Neutrophil (primary cell): ENCODE measurements around the gene SENP1.

Source experiments
- H3K27ac ChIP-seq: fragments of 200-600 bp; sonication (generic); 2 replicates; pipeline ENCODE4 v1.5.1; 2016; ENCODE audit warnings: mild to moderate bottlenecking, moderate library complexity
- H3K27me3 ChIP-seq: fragments of 200-600 bp; sonication (generic); 2 replicates; pipeline ENCODE4 v1.6.0; 2016; ENCODE audit warnings: mild to moderate bottlenecking
- H3K36me3 ChIP-seq: fragments of 200-600 bp; sonication (generic); 2 replicates; pipeline ENCODE4 v1.5.1; 2017
- H3K4me1 ChIP-seq, 2 experiments: fragments of 200-600 bp in 1 of 2; sonication (generic) in 1 of 2; 1 replicate in 1 of 2; 2 replicates in 1 of 2; pipeline versions ENCODE4 v1.5.1 to v1.6.1; 2013 to 2016; ENCODE audit warnings: low read depth in 1 of 2, low read length in 1 of 2, mild to moderate bottlenecking in 1 of 2, moderate library complexity in 1 of 2; ENCODE audit not compliant: control insufficient read depth in 1 of 2, insufficient read depth in 1 of 2
- H3K4me3 ChIP-seq, 2 experiments: fragments of 200-600 bp in 1 of 2; sonication (generic) in 1 of 2; 1 replicate in 1 of 2; 2 replicates in 1 of 2; pipeline ENCODE4 v1.5.1; 2013 to 2016; ENCODE audit warnings: low read depth in 1 of 2, low read length in 1 of 2, mild to moderate bottlenecking in 1 of 2, moderate library complexity in 1 of 2
- H3K9me3 ChIP-seq: fragments of 200-600 bp; sonication (generic); 2 replicates; pipeline ENCODE4 v1.5.1; 2016
- CTCF ChIP-seq: fragments of 200-600 bp; sonication (generic); IDR thresholded peaks from 2 replicates; pipeline ENCODE4 v1.5.1; 2016; ENCODE audit warnings: antibody characterized with exemption

SENP1 gene

GRCh38 chr12:48033451-48033850, 72.4 kb downstream of the SENP1 start:
- TF ChIP-seq CTCF: no peak
- no peaks in the 10 kb centered on the region for H3K4me1 ChIP-seq
- no peak overlapping the region for H3K27ac ChIP-seq
- H3K36me3 ChIP-seq: no peaks in the 10 kb centered on the region
- no peak overlapping the region for H3K4me3 ChIP-seq
- no peaks in the 10 kb centered on the region for H3K9me3 ChIP-seq
- no peaks in the 10 kb centered on the region for H3K27me3 ChIP-seq

- H3K9me3 ChIP-seq: no peaks in the 10 kb centered on the region
- no peak for TF ChIP-seq CTCF
- H3K27ac ChIP-seq: no peak overlapping the region
- no peaks in the 10 kb centered on the region for H3K36me3 ChIP-seq
- H3K27me3 ChIP-seq: no peaks in the 10 kb centered on the region
- no peaks in the 10 kb centered on the region for H3K4me1 ChIP-seq
- no peak overlapping the region for H3K4me3 ChIP-seq
Measured at GRCh38 chr12:48032597-48032996, 73.3 kb downstream of the SENP1 start.

GRCh38 chr12:48031135-48031960, 74.5 kb downstream of the SENP1 start:
- Histone ChIP-seq H3K36me3 (no peaks in the 10 kb centered on the region), H3K27ac (no peak overlapping the region), H3K4me1 (no peaks in the 10 kb centered on the region), H3K4me3 (no peak overlapping the region), H3K27me3 (no peaks in the 10 kb centered on the region), H3K9me3 (no peaks in the 10 kb centered on the region)
- TF ChIP-seq CTCF: no peak

- Histone ChIP-seq H3K4me1 (no peaks in the 10 kb centered on the region), H3K36me3 (no peaks in the 10 kb centered on the region)
Measured at GRCh38 chr12:48030173-48030650, 75.7 kb downstream of the SENP1 start.

GRCh38 chr12:48029491-48030172, 76.2 kb downstream of the SENP1 start:
- Histone ChIP-seq H3K4me3 (no peak overlapping the region), H3K27me3 (no peaks in the 10 kb centered on the region), H3K36me3 (no peaks in the 10 kb centered on the region), H3K9me3 (no peaks in the 10 kb centered on the region), H3K27ac (no peak overlapping the region), H3K4me1 (no peaks in the 10 kb centered on the region)
- no peak for TF ChIP-seq CTCF

More at GRCh38 chr12:48030173-48030650, 75.7 kb downstream of the SENP1 start:
- no peak overlapping the region for H3K4me3 ChIP-seq
- H3K27ac ChIP-seq: no peak overlapping the region
- TF ChIP-seq CTCF: no peak
- H3K9me3 ChIP-seq: no peaks in the 10 kb centered on the region
- H3K27me3 ChIP-seq: no peaks in the 10 kb centered on the region
